ENCODE data around the gene KDM4B. TPM values are rescaled to one million over a fixed set of nuclear protein-coding genes. Genes with fewer than 3 reads are reported as not detected.

KDM4B gene
- polyA plus RNA-seq, 1 of the 3 experiments (the other 2 are of a cell fraction), result 12.2 TPM

GRCh38 chr19:5053661-5054060 is 84.7 kb downstream of the KDM4B start:
- no peak overlapping the region for H3K4me3 ChIP-seq (ENCODE audit: low read depth in 2 of 2, low read length in 1 of 2)
- TF ChIP-seq RAD21 (IDR thresholded peaks at IDR 0.05; ENCODE audit: low read length) (no peak), MEF2A (IDR thresholded peaks at IDR 0.05; ENCODE audit: borderline replicate concordance, low read depth) (no peak)
- CTCF ChIA-PET, result interaction anchor here (1.2 to 8.1 kb wide), 7 partner anchors 9 to 244 kb away, joined by 3 to 71 read pairs (median 6); no protein-coding TSS in a partner anchor
- no peak overlapping the region for H3K4me2 ChIP-seq
- H3K79me2 ChIP-seq (ENCODE audit: insufficient read depth), result peaks cover 3% of the 10 kb centered on the region; the same call in 1 of the 2 replicates
- no peak for DNase-seq
- no peak overlapping the region for H3K9ac ChIP-seq
- peaks cover 13 to 39% of the 10 kb centered on the region in 2 experiments; a peak in 3 of 4 replicates for H3K4me1 ChIP-seq (ENCODE audit: control insufficient read depth in 1 of 2, insufficient read depth in 2 of 2, low read depth in 1 of 2, low read length in 1 of 2)
- H3K9me3 ChIP-seq, result no peaks in the 10 kb centered on the region
- H3K27ac ChIP-seq (ENCODE audit: low read depth in 2 of 2, low read length in 1 of 2), result peak overlapping the region in 1 of 2 experiments; percentile 36; a peak in 2 of 4 replicates
- H3K36me3 ChIP-seq (replicated peaks in 1 of 2; ENCODE audit: control insufficient read depth in 1 of 2, insufficient read depth in 2 of 2, low read length in 1 of 2), result peaks cover 2 to 26% of the 10 kb centered on the region in 2 experiments
- H3K27me3 ChIP-seq (ENCODE audit: insufficient read depth), result no peaks in the 10 kb centered on the region
- POLR2A ChIA-PET, result interaction anchor here (1.0 kb wide), 1 partner anchor 85 kb away, joined by 3 read pairs; the partner anchor contains the start of gene KDM4B
- 100% methylated on average over 1 of the region's 11 CpGs for WGBS (ENCODE audit: low lambda C conversion rate)
- H3F3A ChIP-seq (replicated peaks; ENCODE audit: insufficient read depth), result no peaks in the 10 kb centered on the region
- H3K9me2 ChIP-seq, result no peaks in the 10 kb centered on the region
- H2AFZ ChIP-seq (ENCODE audit: low read depth), result no peak overlapping the region
- peaks cover 12% of the 10 kb centered on the region; the same call in 1 of the 2 replicates for H4K20me1 ChIP-seq (ENCODE audit: insufficient read depth)

- ChIA-PET POLR2A (no interaction called here), CTCF (no interaction called here)
- H4K20me1 ChIP-seq (ENCODE audit: insufficient read depth), result 0 out of 2 replicates have a peak, but pooled peaks cover 6% of the 10 kb centered on the region
These were observed 85.9 kb downstream of the KDM4B start for GRCh38 chr19:5054551-5055456.

More at GRCh38 chr19:5054551-5055456, 85.9 kb downstream of the KDM4B start:
- Histone ChIP-seq H3K27ac (ENCODE audit: low read depth in 2 of 2, low read length in 1 of 2) (no peak overlapping the region), H3K9ac (no peak overlapping the region), H3K9me3 (no peaks in the 10 kb centered on the region), H3K4me3 (ENCODE audit: low read depth in 2 of 2, low read length in 1 of 2) (no peak overlapping the region), H3K9me2 (no peaks in the 10 kb centered on the region), H3F3A (replicated peaks; ENCODE audit: insufficient read depth) (no peaks in the 10 kb centered on the region), H3K4me2 (no peak overlapping the region), H3K27me3 (ENCODE audit: insufficient read depth) (no peaks in the 10 kb centered on the region), H3K4me1 (ENCODE audit: control insufficient read depth in 1 of 2, insufficient read depth in 2 of 2, low read depth in 1 of 2, low read length in 1 of 2) (peaks cover 10 to 29% of the 10 kb centered on the region in 2 experiments; a peak in 1 of 4 replicates), H2AFZ (ENCODE audit: low read depth) (no peak overlapping the region), H3K36me3 (replicated peaks in 1 of 2; ENCODE audit: control insufficient read depth in 1 of 2, insufficient read depth in 2 of 2, low read length in 1 of 2) (peaks cover 2 to 29% of the 10 kb centered on the region in 2 experiments), H3K79me2 (ENCODE audit: insufficient read depth) (peaks cover 3% of the 10 kb centered on the region; the same call in 1 of the 2 replicates)
- WGBS (ENCODE audit: low lambda C conversion rate), result 96% methylated on average over 18 of the region's 35 CpGs
- no peak for DNase-seq
- TF ChIP-seq SMC3 (IDR thresholded peaks at IDR 0.05; ENCODE audit: low read depth, low read length) (no peak), FOSL2 (IDR thresholded peaks at IDR 0.05; ENCODE audit: borderline replicate concordance, low read depth) (no peak), MEF2A (IDR thresholded peaks at IDR 0.05; ENCODE audit: borderline replicate concordance, low read depth) (no peak), PBX3 (IDR thresholded peaks at IDR 0.05) (no peak), USF2 (IDR thresholded peaks at IDR 0.05; ENCODE audit: borderline replicate concordance, low read depth, low read length) (no peak), CTCF (IDR thresholded peaks at IDR 0.05) (no peak), YY1 (IDR thresholded peaks at IDR 0.05; ENCODE audit: low read depth) (no peak), GABPA (IDR thresholded peaks at IDR 0.05; ENCODE audit: low read depth) (no peak), NRF1 (IDR thresholded peaks at IDR 0.05; ENCODE audit: low read depth, low read length) (no peak), REST (IDR thresholded peaks at IDR 0.05; ENCODE audit: low read depth, low read length) (no peak), SIN3A (IDR thresholded peaks at IDR 0.05; ENCODE audit: borderline replicate concordance, low read depth, low read length) (no peak), NFIC (IDR thresholded peaks at IDR 0.05; ENCODE audit: borderline replicate concordance) (no peak), FOXM1 (IDR thresholded peaks at IDR 0.05; ENCODE audit: low read depth) (no peak), MXI1 (IDR thresholded peaks at IDR 0.05; ENCODE audit: low read depth, low read length) (no peak), POLR2AphosphoS5 (IDR thresholded peaks at IDR 0.05; ENCODE audit: low read depth, low read length) (no peak), EZH2phosphoT487 (IDR thresholded peaks at IDR 0.05; ENCODE audit: borderline replicate concordance, low read depth) (no peak), FOXJ3 (CRISPR knock-in tag; IDR thresholded peaks at IDR 0.05) (no peak)
